Epithelial cell of proximal tubule (primary cell): ENCODE data around the gene UQCR11. TPM values are rescaled to one million over a fixed set of nuclear protein-coding genes. Genes with fewer than 3 reads are reported as not detected.

Source experiments
- DNase-seq: peaks from one replicate; pipeline ENCODE4 v3.0.0-alpha.2; 2011; ENCODE audit warnings: low read depth
- H3K4me3 ChIP-seq: 2 replicates; pipeline ENCODE4 v1.5.1; 2011; ENCODE audit warnings: low read depth, mild to moderate bottlenecking, low read length
- CTCF ChIP-seq: conservative IDR thresholded peaks from 2 replicates; pipeline ENCODE4 v1.5.1; 2012; ENCODE audit warnings: low read depth, mild to moderate bottlenecking, low read length
- total RNA-seq: library from RNA; depleted of rRNA; stranded (reverse); fragments of >200 nt; gene quantifications from 2 replicates; pipeline ENCODE4 v1.2.3, GENCODE V29; 2015

UQCR11 gene
- total RNA-seq, 1 donor from 2014 or later: 91.4 TPM

GRCh38 chr19:1590641-1591397 lies 14.4 kb downstream of the UQCR11 start:
- no peak for DNase-seq
- TF ChIP-seq CTCF: peak; percentile 47
- H3K4me3 ChIP-seq: peak overlapping the region; percentile 95

GRCh38 chr19:1587872-1588271 lies 17.4 kb downstream of the UQCR11 start:
- no peak overlapping the region for H3K4me3 ChIP-seq
- TF ChIP-seq CTCF: no peak
- DNase-seq: no peak

- no peak for DNase-seq
- TF ChIP-seq CTCF: no peak
- H3K4me3 ChIP-seq: no peak overlapping the region
Observed at GRCh38 chr19:1585243-1585580, 20.1 kb downstream of the UQCR11 start.

GRCh38 chr19:1584500-1585242 lies 20.6 kb downstream of the UQCR11 start:
- no peak for DNase-seq
- TF ChIP-seq CTCF: no peak
- no peak overlapping the region for H3K4me3 ChIP-seq

GRCh38 chr19:1582201-1582600 lies 23.1 kb downstream of the UQCR11 start:
- no peak overlapping the region for H3K4me3 ChIP-seq
- no peak for TF ChIP-seq CTCF
- DNase-seq: no peak

- no peak for TF ChIP-seq CTCF
- no peak overlapping the region for H3K4me3 ChIP-seq
- DNase-seq: no peak
Observed at GRCh38 chr19:1580957-1581356, 24.3 kb downstream of the UQCR11 start.

GRCh38 chr19:1580382-1580781 lies 24.9 kb downstream of the UQCR11 start:
- DNase-seq: no peak
- TF ChIP-seq CTCF: no peak
- H3K4me3 ChIP-seq: no peak overlapping the region
